Stimulated activated CD4-positive, alpha-beta T cell treated with anti-CD3 and anti-CD28 coated beads, TNF-alpha, amount 100 ng/mL, for 4 hours (primary cell): ENCODE results near the gene EPC2.
"Not testable (repeated sequence)": the region's sequence is repeated elsewhere in the genome, so short reads cannot be mapped to it uniquely, and the experiment has no call there.

ENCODE experiments used
- DNase-seq, 3 experiments: peaks; one replicate each; pipeline ENCODE4 v3.0.0-alpha.2; 2020; ENCODE audit warnings: low read depth in 3 of 3

The EPC2 gene

DNA sequence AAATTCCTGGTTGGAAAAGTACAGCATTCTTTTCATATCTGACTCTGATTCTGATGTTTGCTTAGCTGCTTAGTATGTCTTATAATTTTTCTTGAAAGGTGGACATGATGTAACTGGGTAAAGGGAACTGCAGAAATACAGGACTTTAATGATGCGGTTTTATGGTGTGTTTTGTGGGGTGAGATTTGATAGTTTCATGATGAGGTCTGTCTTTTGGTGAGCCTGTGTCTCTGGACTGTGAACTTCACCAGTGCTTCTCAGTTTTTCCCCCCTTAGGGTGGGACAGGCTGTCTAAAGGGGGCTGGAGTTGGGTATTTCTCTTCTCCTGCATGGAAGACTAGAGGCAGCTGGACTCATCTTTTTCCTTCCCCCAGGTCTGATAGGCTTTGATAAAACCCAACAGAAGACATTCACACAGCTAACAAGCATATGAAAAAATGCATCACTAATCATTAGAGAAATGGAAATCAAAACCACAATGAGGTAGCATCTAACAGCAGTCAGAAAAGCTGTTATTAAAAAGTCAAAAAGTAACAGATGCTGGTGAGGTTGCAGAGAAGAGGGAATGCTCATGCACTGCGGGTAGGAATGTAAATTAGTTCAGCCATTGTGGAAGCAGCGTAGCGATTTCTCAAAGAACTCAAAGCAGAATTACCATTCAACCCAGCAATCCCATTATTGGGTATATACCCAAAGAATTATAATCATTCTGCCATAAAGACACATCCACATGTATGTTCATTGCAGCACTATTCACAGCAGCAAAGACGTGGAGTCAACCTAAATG lies 77.6 kb downstream of the EPC2 start:
- DNase-seq = no peak

DNA sequence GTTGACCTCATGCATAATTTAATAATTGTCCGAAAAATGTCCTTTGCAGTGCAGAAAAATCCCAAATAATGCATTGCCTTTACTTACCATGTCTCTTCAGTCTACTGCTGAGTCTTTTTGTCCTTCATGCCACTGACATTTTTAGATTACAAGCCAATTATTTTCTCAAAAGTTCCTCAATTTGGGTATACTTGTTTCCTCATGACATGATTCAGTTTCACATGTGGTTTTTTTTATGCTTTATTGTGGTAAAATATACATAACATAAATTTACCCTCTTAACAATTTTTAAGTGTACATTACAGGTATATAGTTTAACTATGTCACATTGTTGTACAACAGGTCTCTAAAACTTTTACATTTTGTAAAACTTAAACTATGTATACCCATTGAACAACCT lies 81.0 kb downstream of the EPC2 start:
- DNase-seq = no peak

DNA sequence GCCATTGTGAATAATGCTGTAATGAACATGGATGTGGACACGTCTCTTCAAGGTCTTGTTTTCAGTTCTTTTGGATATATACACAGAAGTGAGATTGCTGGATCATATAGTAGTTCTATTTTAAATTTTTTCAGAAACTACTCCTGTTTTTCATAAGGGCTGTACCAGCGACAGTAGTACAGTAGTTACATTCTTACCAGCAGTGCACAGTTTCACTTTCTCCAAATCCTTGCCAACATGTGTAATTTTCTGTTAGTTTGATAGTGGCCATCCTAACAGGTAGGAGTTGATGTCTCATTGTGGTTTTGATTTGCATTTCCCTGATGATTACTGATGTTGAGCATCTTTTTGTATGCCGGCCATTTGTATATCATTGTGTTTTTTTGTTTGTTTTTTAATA lies 81.7 kb downstream of the EPC2 start:
- no peak for DNase-seq

DNA sequence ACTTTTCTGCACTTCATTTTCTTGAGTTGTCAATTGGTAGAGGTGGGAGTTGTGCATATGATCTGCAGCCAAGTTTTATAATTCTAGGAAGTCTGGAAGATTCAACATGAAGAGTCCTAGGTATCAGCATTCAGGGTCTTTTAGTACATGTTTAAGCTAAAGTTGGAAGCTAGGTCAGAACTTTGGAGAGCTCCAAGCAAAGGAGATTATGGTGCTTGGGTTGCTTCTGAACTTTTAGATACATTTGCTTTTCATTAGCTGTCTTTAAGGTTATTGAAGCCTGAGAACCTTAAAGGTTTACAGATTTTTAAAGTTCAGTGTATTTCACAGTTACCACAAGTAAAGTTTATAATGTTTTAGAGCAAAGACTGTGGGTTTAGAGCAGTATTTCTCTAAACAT lies 85.5 kb downstream of the EPC2 start:
- DNase-seq = no peak

DNA sequence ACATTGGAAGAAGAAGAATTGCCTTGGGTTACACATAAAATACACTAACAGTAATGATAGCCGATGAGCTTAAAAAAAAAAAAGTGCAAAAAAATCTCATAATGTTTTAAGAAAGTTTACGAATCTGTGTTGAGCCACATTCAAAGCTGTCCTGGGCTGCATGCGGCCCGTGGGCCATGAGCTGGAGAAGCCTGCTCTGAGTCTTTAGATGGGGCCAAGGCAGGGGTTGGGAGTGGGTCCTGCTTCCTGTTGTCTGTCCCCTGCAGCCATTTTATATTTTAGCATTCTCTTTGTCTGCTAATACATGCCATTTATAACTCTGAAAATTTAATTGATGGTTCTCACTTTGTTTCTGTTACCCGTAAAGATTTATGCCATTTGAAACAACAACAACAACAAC lies 93.2 kb downstream of the EPC2 start:
- no peak for DNase-seq

DNA sequence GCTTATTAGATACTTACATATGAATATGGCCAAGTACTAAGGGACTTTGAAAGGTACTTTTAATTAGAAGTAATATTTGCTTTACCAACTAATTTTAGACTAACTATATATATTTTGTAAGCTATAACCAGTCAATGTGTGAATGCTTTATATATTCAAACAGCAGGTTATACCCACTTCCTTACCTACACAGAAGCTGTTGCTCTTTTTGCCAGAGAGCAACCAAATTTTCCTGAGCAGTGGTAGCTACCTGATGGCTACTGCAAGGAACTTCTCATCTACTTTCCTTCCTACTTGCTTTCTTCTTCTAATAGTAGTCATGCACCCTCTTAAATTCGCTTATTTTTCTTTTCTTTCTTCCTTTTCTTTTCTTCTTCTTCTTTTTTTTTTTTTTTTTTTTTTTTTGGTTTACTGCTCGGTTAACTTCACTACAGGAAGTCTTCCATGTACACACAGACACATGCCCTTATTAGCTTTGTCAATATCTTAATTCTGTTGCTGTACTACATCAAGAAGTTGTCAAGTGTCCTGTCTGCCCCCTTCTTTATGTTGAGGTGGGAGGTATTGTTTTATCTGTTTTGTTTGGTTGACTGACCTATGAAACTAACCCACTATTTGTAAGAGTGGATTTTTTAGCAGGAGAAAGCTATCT lies 95.0 kb downstream of the EPC2 start:
- no peak for DNase-seq

DNA sequence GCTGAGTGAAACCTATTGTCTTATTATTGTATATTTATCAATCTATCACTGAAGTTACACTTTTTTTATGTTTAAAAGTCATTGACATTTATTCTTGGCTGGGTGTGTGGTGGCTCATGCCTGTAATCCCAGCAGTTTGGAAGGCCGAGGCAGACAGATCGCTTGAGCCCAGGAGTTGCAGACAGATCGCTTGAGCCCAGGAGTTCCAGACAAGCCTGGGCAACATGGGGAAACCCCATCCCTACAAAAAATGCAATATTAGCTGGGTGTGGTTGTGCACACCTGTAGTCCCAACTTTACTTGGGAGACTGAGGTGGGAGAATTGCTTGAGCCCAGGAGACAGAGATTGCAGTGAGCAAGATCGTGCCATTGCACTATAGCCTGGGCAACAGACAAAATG lies 97.8 kb downstream of the EPC2 start:
- DNase-seq = no peak

DNA sequence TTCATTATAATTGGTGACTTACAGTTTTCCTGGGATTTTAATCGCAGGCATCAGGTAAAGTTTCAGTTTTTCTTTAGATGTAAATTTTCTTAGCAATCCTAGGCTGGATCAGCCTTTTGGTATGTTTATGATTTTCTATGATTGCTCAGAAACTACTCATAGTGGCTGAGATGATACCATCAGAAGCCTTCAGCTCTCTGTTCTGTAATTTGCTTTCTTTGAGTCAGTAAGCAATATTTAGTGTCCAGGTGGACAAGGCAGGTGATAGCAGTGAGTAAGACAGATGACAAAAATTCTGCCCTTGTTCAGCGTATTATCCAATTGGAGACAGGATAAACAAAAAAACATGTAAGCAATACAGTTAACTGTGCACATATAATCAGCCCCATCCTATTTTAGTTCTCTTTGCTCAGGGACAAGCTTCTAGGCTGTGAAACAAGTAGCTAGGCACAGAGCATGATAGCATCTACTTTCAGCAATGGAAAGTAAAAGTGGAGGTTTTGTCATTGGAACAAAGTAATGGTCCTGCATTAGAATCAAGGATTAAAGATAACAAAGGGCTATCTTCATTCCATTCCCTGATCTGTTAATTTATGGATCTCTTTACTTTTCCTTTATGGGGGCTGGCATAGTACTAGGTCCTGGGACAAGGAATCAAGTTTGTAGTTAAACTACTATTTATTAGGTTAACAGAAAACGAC lies 100.8 kb downstream of the EPC2 start:
- no peak for DNase-seq

DNA sequence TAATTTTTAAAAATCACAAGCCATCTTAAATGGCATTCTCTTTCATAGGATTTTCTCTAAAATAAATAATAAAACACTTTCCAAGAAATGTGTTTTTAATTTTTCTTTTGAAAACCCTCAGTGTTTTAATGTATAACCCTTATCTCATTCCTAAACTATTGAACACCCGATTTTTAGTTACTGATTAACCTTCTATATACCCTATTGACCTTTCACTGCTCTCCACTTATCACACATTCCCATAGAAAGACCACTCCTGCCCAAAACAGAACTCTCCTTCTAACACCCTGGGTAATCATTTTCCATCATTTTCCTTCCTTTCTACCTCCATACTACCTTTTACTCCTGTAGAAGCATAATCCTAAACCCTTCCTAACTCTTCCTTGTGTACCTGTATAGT lies 102.4 kb downstream of the EPC2 start:
- no peak for DNase-seq

DNA sequence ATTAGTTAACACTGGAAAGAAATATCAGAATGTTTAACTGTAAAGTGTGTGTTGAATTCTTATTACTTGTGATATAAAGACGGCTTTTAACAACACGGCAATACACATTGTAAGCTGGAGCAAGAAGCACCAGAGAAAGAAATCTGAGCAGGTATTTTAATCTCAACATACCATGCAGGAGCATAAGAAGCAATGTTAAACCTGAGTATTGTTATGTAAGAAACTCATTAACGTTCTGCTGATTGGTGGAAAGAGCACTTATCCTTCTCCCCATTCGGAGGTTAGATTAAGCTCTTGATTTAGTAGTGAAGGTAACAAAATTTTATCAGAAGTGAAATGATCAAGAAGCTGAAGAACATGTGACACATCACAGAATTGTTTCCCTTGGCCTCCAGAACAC lies 107.4 kb downstream of the EPC2 start:
- no peak for DNase-seq

DNA sequence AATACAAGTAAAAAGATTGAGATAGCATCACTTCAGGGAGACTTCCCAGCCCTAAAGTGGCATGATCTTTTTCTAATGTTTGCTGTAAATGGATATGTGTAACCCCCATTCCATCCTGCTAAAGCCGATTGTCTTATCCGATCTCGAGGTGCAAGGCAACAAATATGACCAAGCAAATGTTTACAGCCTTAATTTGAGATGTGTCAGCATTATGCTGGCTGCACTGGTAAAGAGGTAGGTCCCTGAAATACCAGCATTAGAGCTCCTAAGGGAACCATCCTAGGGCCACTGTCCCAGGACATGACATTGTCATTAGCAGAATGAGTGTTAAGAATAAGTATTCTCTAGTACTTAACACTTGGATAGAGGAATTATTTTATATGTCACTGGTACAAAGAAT lies 108.4 kb downstream of the EPC2 start:
- DNase-seq = no peak

DNA sequence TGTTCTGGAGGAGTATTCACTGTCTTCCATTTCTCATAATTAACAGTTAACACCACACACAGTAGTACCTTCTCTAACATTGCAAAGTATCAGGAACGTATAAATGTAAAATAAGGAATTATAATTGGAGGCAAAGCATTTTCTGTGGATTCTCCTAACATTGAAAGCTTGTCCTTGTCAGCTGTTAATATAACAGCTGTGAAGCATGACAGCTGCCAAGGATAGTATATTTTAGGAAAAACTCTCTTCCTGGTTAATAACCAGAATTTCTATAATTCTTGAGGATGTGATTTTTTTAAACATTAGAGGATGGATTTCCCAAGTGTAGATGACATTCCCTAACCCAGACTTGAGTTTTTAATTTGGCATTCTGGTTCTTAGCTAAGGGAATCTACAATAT lies 110.3 kb downstream of the EPC2 start:
- no peak for DNase-seq

DNA sequence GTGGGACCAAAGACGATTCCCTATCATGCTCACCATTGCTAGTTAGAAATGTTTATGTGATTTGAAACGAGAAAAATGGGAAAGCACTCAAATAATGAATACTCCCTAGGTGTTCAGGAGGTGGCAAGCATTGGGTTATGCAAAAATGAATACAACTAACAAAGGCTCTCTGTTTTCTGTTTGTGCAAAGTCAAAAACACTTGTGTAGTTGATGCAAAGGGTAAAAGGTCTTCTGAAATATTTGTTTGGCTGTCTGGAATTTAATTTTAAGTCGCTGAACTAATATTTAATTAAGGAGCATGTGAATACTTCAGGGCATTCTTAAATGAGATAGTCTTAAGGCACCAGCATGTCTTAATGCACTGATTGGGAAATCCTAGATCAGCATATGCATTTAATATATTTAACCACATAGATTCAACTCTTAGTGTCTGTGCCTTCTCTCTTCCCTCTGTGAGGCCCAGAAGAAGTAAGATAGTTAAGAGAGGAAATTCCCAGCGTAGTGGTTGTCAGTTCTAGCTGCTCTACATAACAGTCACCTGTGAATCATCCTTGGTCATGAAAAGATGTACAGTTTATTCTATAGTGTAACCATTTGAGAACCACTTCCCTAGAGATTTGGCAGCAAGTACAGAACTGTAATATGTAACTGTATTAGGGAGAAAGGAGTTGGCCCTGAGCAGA lies 111.9 kb downstream of the EPC2 start:
- DNase-seq = no peak

DNA sequence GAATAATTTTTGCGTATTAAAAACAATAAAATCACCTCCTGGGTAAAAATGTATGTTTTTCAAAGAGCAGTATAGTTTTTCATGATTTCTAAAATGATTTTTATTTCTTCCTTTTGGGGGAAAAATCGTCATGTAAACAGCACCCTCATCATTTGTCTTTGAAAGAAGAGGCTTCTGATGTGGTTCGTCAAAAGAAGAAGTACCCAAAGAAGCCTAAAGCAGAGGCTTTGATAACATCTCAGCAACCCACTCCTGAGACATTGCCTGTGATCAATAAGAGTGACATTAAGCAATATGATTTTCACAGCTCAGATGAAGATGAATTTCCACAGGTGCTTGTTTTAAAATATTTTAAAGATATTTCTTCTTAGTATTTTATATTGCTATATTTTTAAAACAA lies 120.3 kb downstream of the EPC2 start:
- DNase-seq = no peak

DNA sequence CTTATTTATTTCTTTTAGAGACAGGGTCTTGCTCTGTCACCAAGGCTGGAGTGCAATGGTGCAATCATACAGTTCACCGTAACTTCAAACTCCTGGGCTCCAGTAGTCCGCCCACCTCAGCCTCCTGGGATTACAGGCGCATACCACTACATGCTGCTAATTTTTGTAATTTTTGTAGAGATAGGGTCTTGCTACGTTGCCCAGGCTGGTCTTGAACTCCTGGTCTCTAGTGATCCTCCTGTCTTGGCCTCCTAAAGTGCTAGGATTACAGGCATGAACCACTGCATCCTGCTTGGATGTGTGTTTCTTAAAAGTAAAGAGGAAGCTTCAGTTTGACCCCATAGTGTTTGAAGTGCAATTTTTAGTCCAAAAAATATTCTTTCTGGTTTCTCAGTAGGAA lies 125.5 kb downstream of the EPC2 start:
- DNase-seq = no peak

DNA sequence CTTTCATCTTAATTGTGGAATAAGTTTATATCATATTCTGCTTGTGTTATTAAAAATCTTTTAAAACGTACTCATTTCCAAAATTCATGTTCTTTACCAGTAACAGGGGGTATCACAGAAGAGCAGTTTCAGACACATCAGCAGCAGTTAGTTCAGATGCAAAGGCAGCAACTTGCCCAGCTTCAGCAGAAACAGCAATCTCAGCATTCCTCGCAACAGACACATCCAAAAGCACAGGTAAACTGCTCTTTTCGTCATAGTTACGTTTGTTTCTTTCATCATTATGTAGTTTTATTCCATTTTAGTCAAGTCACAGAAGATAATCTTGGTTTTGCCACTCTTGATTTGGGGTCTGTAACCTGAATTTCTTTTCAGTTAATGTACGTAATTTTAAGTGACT lies 137.0 kb downstream of the EPC2 start:
- DNase-seq = no peak

DNA sequence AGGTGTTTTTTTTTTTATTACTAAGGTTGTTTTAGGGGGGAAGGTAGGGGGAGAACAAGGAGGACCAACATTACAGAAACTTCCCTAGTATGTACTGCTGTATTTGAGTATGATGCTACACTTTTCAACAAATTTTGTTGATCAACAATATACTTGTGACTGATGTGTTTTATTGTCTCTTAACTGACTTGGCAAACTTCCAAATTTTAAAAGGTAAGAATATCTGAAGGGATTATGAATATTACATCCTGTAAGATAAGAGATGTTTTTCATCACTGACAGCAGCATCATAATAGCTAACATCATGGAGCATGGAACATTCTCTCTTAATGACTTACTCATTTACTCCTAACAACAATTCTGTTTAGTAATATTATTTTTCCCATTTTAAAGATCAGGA lies 144.5 kb downstream of the EPC2 start:
- no peak for DNase-seq

DNA sequence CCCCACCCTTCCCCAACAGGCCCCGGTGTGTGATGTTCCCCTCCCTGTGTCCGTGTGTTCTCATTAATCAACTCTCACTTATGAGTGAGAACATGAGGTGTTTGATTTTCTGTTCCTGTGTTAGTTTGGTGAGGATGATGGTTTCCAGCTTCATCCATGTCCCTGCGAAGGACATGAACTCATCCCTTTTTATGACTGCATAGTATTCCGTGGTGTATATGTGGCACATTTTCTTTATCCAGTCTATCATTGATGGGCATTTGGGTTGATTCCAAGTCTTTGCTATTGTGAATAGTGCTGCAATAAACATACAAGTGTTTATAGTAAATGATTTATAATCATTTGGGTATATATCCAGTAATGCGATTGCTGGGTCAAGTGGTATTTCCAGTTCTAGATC lies 145.6 kb downstream of the EPC2 start:
- not testable (repeated sequence) for DNase-seq

DNA sequence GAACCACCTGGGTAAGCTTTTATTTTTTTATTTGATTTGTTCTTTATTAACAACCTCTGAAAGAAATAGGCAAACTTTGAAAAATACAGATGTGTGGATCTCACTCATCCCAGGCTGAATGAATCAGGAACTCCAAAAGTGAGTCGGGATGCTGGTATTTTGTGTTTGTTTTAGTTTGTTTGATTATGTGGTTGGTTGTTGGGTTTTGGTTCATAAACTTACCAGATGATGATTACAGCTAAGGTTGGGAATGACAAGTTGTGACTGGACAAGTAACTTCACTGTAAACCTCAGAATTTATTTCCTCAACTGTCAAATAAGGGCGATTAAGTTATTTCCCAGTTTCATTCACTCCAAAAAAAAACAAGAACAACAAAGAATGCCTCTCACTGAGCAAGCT lies 150.0 kb downstream of the EPC2 start:
- DNase-seq = no peak

DNA sequence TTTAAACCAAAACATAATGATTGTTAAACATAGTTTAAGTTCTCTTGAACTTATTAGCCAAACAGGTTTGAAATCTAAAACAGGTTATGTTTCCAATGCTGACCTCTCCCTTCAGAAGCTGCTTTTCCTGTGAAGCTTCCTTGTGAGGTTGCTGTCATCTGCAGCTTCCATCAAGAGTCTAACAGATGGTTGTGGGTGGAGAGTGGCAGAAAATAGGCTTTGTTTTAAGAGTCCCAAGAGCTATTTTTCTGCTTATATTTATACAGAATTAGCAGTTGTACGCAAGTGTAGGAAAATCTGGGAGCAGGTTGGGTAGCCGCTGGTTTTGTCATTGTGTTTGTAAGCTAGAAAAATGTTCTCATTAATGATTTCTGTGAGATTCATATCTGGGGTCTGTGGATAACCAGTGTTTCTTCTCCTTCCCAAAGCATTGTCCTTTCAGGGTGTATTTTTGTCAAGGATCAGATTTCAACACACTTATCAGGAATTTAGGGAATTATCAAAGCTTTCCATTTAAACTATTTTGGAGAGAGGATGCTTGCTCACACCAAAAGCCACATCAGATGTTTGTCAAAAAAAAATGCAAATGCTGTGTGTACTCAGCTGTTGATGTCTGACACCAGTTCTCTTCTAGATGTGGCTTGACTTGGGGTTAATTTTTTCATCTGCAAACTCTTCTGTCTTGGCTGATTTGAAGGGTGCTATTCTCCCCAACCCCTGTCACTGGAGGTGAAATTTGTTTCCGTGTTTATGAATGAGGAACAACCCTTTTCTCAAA lies 152.4 kb downstream of the EPC2 start:
- no peak for DNase-seq

DNA sequence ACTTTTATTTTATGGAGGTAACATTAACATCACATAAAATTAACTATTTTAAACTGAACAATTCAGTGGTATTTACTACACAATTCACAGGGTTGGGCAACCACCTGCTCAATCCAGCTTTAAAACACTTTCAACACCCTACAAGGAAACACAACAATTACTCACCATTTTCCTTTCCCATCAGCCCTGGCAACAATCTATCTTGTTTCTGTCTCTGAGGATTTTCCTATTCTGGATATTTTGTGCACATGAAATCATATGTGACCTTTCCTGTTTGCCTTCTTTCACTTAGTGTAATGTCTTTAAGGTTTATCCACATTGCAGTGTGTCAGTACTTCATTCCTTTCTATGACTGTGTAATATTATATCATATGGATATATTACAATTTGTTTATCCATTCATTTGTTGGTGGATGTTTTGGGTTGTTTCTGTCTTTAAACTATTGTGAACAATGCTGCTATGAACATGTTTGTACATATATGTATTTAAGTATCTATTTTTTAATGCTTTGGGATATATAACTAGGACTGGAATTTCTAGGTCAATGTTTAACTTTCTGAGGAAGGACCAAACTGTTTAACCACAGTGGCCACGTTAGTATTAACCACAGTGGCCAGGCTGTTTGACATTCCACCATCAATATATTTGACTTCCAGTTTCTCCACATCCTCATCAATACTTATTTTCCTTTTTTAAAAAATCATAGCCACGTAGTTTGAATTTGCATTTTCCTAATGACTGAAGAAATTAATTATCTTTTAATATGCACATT lies 158.1 kb downstream of the EPC2 start:
- no peak for DNase-seq
